Mesendoderm (in vitro differentiated cells): ENCODE measurements around the gene ARMH3.

Experiments used
- DNase-seq: peaks from one replicate; pipeline ENCODE4 v3.0.0; 2013
- H2AK5ac ChIP-seq: 2 replicates; pipeline ENCODE4 v1.6.1; 2013; ENCODE audit warnings: low read length, inconsistent platforms
- H2BK120ac ChIP-seq: 2 replicates; pipeline ENCODE4 v1.6.1; 2013; ENCODE audit warnings: low read depth, mild to moderate bottlenecking, low read length, moderate library complexity, mixed read lengths
- H2BK15ac ChIP-seq: replicated peaks from 2 replicates; pipeline ENCODE4 v1.6.1; 2013; ENCODE audit warnings: low read depth, mild to moderate bottlenecking, moderate library complexity
- H2BK5ac ChIP-seq: 2 replicates; pipeline ENCODE4 v1.6.1; 2013; ENCODE audit warnings: low read length, inconsistent platforms
- H3K18ac ChIP-seq: 2 replicates; pipeline ENCODE4 v1.6.1; 2013; ENCODE audit warnings: mild to moderate bottlenecking, low read length, mixed read lengths
- H3K23ac ChIP-seq: one replicate; pipeline ENCODE4 v1.6.1; 2013; ENCODE audit warnings: low read length
- H3K27ac ChIP-seq: 2 replicates; pipeline ENCODE4 v1.5.1; 2013; ENCODE audit warnings: low read depth, mild to moderate bottlenecking, inconsistent platforms, low read length, moderate library complexity
- H3K27me3 ChIP-seq: 2 replicates; pipeline ENCODE4 v1.6.1; 2013; ENCODE audit warnings: low read length, control low read depth, mild to moderate bottlenecking, inconsistent platforms; ENCODE audit not compliant: insufficient read depth, poor library complexity
- H3K36me3 ChIP-seq: 2 replicates; pipeline ENCODE4 v1.6.1; 2013; ENCODE audit warnings: low read length, inconsistent platforms; ENCODE audit not compliant: control insufficient read depth, insufficient read depth
- H3K4ac ChIP-seq: one replicate; pipeline ENCODE4 v1.6.1; 2013; ENCODE audit warnings: low read depth, mild to moderate bottlenecking, low read length, moderate library complexity
- H3K4me1 ChIP-seq: 2 replicates; pipeline ENCODE4 v1.6.1; 2013; ENCODE audit warnings: low read depth, low read length, inconsistent platforms; ENCODE audit not compliant: control insufficient read depth
- H3K4me2 ChIP-seq: 2 replicates; pipeline ENCODE4 v1.6.1; 2013; ENCODE audit warnings: low read length
- H3K4me3 ChIP-seq: 2 replicates; pipeline ENCODE4 v1.5.1; 2013; ENCODE audit warnings: mild to moderate bottlenecking, low read length
- H3K56ac ChIP-seq: one replicate; pipeline ENCODE4 v1.6.1; 2013; ENCODE audit warnings: low read length
- H3K79me1 ChIP-seq: 2 replicates; pipeline ENCODE4 v1.6.1; 2013; ENCODE audit warnings: low read length, inconsistent platforms
- H3K79me2 ChIP-seq: 2 replicates; pipeline ENCODE4 v1.6.1; 2013; ENCODE audit warnings: mild to moderate bottlenecking, low read length; ENCODE audit not compliant: control insufficient read depth, insufficient read depth
- H3K9ac ChIP-seq: 2 replicates; pipeline ENCODE4 v1.6.1; 2013; ENCODE audit warnings: low read length, inconsistent platforms
- H4K5ac ChIP-seq: one replicate; pipeline ENCODE4 v1.6.1; 2013; ENCODE audit warnings: low read length
- H4K8ac ChIP-seq: one replicate; pipeline ENCODE4 v1.6.1; 2013; ENCODE audit warnings: low read depth, mild to moderate bottlenecking, control low read depth, low read length, moderate library complexity
- WGBS: extraction: QIAGEN DNeasy Blood & Tissue Kit; methylation state at CpG from one replicate; pipeline ENCODE4 v1.1.7; 2013; ENCODE audit warnings: low lambda C conversion rate, missing lambda C conversion rate; ENCODE audit not compliant: insufficient coverage; ENCODE audit errors: extremely low coverage; 5-methylcytosine and 5-hydroxymethylcytosine counted together

ARMH3 gene

GRCh38 chr10:101831169-101831811 is 224.7 kb downstream of the ARMH3 start:
- no peak for DNase-seq
- no CpG with 5 or more reads among the region's 9 CpGs for WGBS
- H3K27ac ChIP-seq: no peak overlapping the region

GRCh38 chr10:101830322-101831168 is 225.4 kb downstream of the ARMH3 start:
- peaks cover 6% of the 10 kb centered on the region for H3K4me1 ChIP-seq
- H3K4me3 ChIP-seq: peak overlapping the region; percentile 27
- H3K9ac ChIP-seq: peak overlapping the region; percentile 69
- peak; percentile 90 for DNase-seq
- H3K23ac ChIP-seq: peak overlapping the region; percentile 66
- H3K79me1 ChIP-seq: no peaks in the 10 kb centered on the region
- H3K27me3 ChIP-seq: no peaks in the 10 kb centered on the region
- H2BK5ac ChIP-seq: no peak overlapping the region
- no peaks in the 10 kb centered on the region for H3K79me2 ChIP-seq
- no peaks in the 10 kb centered on the region for H3K36me3 ChIP-seq
- no peak overlapping the region for H2BK15ac ChIP-seq
- no peak overlapping the region for H3K4ac ChIP-seq
- no peak overlapping the region for H4K5ac ChIP-seq
- no peak overlapping the region for H4K8ac ChIP-seq
- H3K18ac ChIP-seq: no peak overlapping the region
- H3K27ac ChIP-seq: no peak overlapping the region
- WGBS: no CpG with 5 or more reads among the region's 56 CpGs
- H3K56ac ChIP-seq: peak overlapping the region; percentile 86
- no peak overlapping the region for H2AK5ac ChIP-seq
- H3K4me2 ChIP-seq: peak overlapping the region; percentile 76
- no peak overlapping the region for H2BK120ac ChIP-seq

More at GRCh38 chr10:101831169-101831811, 224.7 kb downstream of the ARMH3 start:
- Histone ChIP-seq H3K56ac (peak overlapping the region; percentile 86), H4K8ac (no peak overlapping the region), H3K4me1 (peaks cover 6% of the 10 kb centered on the region), H3K4me2 (peak overlapping the region; percentile 76), H2AK5ac (no peak overlapping the region), H2BK15ac (no peak overlapping the region), H2BK5ac (no peak overlapping the region), H3K18ac (no peak overlapping the region), H3K27me3 (no peaks in the 10 kb centered on the region), H4K5ac (no peak overlapping the region), H3K23ac (no peak overlapping the region), H3K79me1 (no peaks in the 10 kb centered on the region), H3K36me3 (no peaks in the 10 kb centered on the region), H3K79me2 (no peaks in the 10 kb centered on the region), H2BK120ac (no peak overlapping the region), H3K9ac (peak overlapping the region; percentile 69), H3K4me3 (no peak overlapping the region), H3K4ac (no peak overlapping the region)

- Histone ChIP-seq H3K23ac (no peak overlapping the region), H4K8ac (no peak overlapping the region), H2BK15ac (no peak overlapping the region), H3K4ac (no peak overlapping the region), H2AK5ac (no peak overlapping the region), H3K9ac (peak overlapping the region; percentile 9), H3K36me3 (no peaks in the 10 kb centered on the region), H3K27me3 (no peaks in the 10 kb centered on the region), H3K79me2 (no peaks in the 10 kb centered on the region), H3K56ac (peak overlapping the region; percentile 86), H2BK5ac (no peak overlapping the region), H3K4me2 (peak overlapping the region; percentile 76), H3K4me1 (peaks cover 6% of the 10 kb centered on the region), H3K4me3 (no peak overlapping the region), H3K79me1 (no peaks in the 10 kb centered on the region), H2BK120ac (no peak overlapping the region), H4K5ac (no peak overlapping the region), H3K18ac (no peak overlapping the region), H3K27ac (no peak overlapping the region)
- DNase-seq: peak; percentile 82
- no CpG with 5 or more reads among the region's 31 CpGs for WGBS
Measured at GRCh38 chr10:101829561-101830315, 226.2 kb downstream of the ARMH3 start.

GRCh38 chr10:101828766-101829551 is 227.0 kb downstream of the ARMH3 start:
- Histone ChIP-seq H3K4me1 (peaks cover 6% of the 10 kb centered on the region), H3K79me1 (no peaks in the 10 kb centered on the region), H3K79me2 (no peaks in the 10 kb centered on the region), H3K27me3 (no peaks in the 10 kb centered on the region), H4K8ac (no peak overlapping the region), H3K4me2 (peak overlapping the region; percentile 60), H2BK5ac (no peak overlapping the region), H3K4ac (no peak overlapping the region), H3K9ac (peak overlapping the region; percentile 62), H4K5ac (no peak overlapping the region), H3K23ac (no peak overlapping the region), H3K18ac (no peak overlapping the region), H2BK15ac (no peak overlapping the region), H2BK120ac (no peak overlapping the region), H3K27ac (no peak overlapping the region), H3K4me3 (no peak overlapping the region), H3K56ac (peak overlapping the region; percentile 62), H2AK5ac (no peak overlapping the region), H3K36me3 (no peaks in the 10 kb centered on the region)
- DNase-seq: no peak
- no CpG with 5 or more reads among the region's 39 CpGs for WGBS

- no peak for DNase-seq
- Histone ChIP-seq H3K79me2 (no peaks in the 10 kb centered on the region), H4K8ac (no peak overlapping the region), H3K27ac (no peak overlapping the region), H2BK15ac (no peak overlapping the region), H3K23ac (no peak overlapping the region), H2BK120ac (no peak overlapping the region), H3K4me2 (no peak overlapping the region), H3K56ac (no peak overlapping the region), H3K27me3 (no peaks in the 10 kb centered on the region), H3K36me3 (no peaks in the 10 kb centered on the region), H2BK5ac (no peak overlapping the region), H3K18ac (no peak overlapping the region), H3K79me1 (no peaks in the 10 kb centered on the region), H3K4me1 (peaks cover 6% of the 10 kb centered on the region), H3K9ac (no peak overlapping the region), H4K5ac (no peak overlapping the region), H2AK5ac (no peak overlapping the region), H3K4ac (no peak overlapping the region), H3K4me3 (no peak overlapping the region)
- WGBS: no CpG with 5 or more reads among the region's 10 CpGs
Measured at GRCh38 chr10:101827919-101828600, 227.9 kb downstream of the ARMH3 start.
